Measurements from ENCODE around the gene SENP1. TPM values are rescaled to one million over a fixed set of nuclear protein-coding genes. Genes with fewer than 3 reads are reported as not detected.
"Not testable (repeated sequence)": the region's sequence is repeated elsewhere in the genome, so short reads cannot be mapped to it uniquely, and the experiment has no call there.

The SENP1 gene
- total RNA-seq, 3 donors from 2014 or later = 12.7 to 20.8 (median 17.4) TPM

DNA sequence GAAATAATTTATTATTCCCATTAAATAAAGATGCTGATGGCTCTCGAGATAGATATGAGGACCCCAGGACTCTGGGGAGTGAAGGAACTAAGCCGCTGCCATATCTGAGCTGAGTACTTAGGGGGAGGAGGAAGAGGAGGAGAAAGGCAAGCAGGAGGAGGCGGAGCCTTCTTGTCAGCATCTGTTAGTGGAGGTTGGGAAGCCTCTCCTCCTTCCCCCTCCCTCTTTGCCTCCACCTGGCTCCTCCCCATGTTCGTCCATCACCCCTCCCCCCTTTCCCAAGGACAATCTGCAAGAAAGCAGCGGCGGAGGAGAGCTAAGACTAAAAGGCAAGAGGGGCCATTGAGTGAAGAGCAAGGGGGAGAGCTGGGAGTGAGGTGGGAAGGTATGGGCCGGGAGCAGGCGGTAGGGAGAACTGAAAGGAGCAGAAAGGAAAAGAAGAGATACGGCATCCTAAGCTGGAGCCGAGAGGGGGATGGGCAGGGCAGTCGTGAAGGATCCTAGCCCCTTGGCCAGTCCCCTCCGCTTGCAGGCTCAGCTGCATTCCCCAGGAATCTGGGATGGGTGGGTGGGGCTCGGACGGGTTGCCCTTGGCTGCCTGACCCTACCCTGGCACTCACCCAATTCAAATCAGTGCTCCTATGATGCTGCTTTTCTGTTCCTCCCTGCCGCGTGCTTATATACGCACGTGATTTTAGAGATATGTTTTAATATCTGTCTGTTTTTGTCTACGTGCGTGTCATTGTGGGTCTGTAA is 13.4 kb upstream of the SENP1 start, which contains the start of gene PFKM:
PFKM (plus strand) TSS at position 287 of the 756 bp plus-strand sequence. CDS start 3,411 bp downstream, outside the sequence.
- ATAC-seq = peak; percentile 100
- intact Hi-C loops (cut with DNase I, micrococcal nuclease) = no loop called here
- TF ChIP-seq, protein P1, sequence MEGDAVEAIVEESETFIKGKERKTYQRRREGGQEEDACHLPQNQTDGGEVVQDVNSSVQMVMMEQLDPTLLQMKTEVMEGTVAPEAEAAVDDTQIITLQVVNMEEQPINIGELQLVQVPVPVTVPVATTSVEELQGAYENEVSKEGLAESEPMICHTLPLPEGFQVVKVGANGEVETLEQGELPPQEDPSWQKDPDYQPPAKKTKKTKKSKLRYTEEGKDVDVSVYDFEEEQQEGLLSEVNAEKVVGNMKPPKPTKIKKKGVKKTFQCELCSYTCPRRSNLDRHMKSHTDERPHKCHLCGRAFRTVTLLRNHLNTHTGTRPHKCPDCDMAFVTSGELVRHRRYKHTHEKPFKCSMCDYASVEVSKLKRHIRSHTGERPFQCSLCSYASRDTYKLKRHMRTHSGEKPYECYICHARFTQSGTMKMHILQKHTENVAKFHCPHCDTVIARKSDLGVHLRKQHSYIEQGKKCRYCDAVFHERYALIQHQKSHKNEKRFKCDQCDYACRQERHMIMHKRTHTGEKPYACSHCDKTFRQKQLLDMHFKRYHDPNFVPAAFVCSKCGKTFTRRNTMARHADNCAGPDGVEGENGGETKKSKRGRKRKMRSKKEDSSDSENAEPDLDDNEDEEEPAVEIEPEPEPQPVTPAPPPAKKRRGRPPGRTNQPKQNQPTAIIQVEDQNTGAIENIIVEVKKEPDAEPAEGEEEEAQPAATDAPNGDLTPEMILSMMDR (IDR thresholded peaks at IDR 0.05) = no peak
- Histone ChIP-seq H3K4me3 (peak within 1 kb of the TSS; percentile 24), H3K36me3 (ENCODE audit: low read depth) (no peaks in the 10 kb centered on the region), H3K4me1 (ENCODE audit: low read depth) (peaks cover 16% of the 10 kb centered on the region), H3K9me3 (no peaks in the 10 kb centered on the region)
- DNase-seq = peak; percentile 76 to 87 (median 83)

DNA sequence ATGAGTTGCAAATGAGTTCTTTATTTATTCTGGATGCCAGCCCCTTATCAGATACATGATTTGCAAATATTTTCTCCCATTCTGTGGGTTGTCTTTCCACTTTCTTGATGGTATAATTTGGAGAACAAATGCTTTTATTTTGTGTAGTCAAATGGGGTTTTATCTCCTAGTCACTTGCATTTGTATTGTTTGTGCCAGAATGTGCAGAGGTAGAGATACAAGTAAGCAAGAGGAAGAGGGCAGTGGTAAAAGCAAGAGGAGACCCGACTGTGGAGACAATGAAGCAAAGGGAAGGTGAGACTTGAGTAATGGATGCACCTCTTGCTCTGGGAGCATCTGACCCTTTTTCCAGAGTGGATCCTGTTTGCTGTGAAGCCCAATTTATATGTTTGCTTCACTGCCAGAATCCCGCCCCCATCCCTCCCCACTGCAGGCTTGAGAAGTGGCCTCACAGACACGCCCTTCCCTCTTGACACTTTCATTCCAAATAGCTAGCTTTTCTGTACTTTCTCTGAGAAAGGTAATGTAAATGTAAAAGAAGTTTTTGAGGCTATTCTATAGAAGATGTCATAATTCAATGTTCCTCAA is 12.5 kb upstream of the SENP1 start:
- intact Hi-C loops (cut with DNase I, micrococcal nuclease) = no loop called here
- no peak for ATAC-seq
- no peak overlapping the region for H3K4me3 ChIP-seq
- peak in 1 of 3 donors; percentile 10 for DNase-seq
- H3K9me3 ChIP-seq = no peaks in the 10 kb centered on the region
- H3K4me1 ChIP-seq (ENCODE audit: low read depth) = peaks cover 16% of the 10 kb centered on the region
- no peaks in the 10 kb centered on the region for H3K36me3 ChIP-seq (ENCODE audit: low read depth)
- TF ChIP-seq, protein P1 (IDR thresholded peaks at IDR 0.05) = no peak

DNA sequence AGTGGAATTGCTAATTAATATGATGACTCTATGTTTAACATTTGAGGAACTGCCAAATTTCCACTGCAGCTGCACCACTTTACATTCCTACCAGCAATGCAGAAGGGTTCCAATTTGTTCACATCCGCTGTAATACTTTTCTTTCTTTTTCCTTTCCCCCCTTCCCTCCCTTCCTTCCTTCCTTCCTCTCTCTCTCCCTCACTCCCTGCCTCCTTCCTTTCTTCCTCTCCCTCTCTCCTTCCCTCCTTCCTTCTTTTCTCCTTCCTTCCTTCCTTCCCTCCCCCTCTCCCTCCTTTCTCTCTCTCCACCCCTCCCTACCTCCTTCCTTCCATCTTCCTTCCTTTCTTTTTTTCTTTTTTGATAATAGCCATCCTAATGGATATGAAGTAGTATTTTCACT is 10.1 kb upstream of the SENP1 start:
- DNase-seq (no peak), ATAC-seq (no peak)
- Histone ChIP-seq H3K4me1 (ENCODE audit: low read depth) (peaks cover 11% of the 10 kb centered on the region), H3K4me3 (no peak overlapping the region), H3K36me3 (ENCODE audit: low read depth) (no peaks in the 10 kb centered on the region), H3K9me3 (no peaks in the 10 kb centered on the region)
- TF ChIP-seq, protein P1 (IDR thresholded peaks at IDR 0.05) = no peak
- intact Hi-C loops (cut with DNase I, micrococcal nuclease) = no loop called here

DNA sequence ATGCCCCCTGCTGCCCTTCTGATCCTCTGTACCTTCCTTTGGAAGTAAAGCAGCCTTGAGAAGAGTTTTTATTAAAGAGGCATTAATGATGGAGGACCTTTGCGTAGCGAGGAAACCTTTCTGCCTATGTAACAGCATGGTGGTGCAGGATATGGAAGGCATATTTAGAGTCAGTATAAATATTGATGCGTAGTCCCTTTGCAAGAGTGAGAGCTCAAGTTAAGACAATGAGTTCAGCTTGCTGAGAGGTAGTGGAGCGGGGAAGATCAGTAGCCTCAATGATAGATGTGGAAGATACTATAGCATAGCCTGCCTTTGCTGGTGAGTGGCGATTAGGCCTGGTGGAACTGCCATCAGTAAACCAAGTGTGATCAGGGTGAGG is 5.4 kb upstream of the SENP1 start:
- intact Hi-C loops (cut with DNase I, micrococcal nuclease); H3K9me3 ChIP-seq; H3K36me3 ChIP-seq (ENCODE audit: low read depth); H3K4me1 ChIP-seq (ENCODE audit: low read depth); ATAC-seq; H3K4me3 ChIP-seq; DNase-seq: not testable (repeated sequence)

DNA sequence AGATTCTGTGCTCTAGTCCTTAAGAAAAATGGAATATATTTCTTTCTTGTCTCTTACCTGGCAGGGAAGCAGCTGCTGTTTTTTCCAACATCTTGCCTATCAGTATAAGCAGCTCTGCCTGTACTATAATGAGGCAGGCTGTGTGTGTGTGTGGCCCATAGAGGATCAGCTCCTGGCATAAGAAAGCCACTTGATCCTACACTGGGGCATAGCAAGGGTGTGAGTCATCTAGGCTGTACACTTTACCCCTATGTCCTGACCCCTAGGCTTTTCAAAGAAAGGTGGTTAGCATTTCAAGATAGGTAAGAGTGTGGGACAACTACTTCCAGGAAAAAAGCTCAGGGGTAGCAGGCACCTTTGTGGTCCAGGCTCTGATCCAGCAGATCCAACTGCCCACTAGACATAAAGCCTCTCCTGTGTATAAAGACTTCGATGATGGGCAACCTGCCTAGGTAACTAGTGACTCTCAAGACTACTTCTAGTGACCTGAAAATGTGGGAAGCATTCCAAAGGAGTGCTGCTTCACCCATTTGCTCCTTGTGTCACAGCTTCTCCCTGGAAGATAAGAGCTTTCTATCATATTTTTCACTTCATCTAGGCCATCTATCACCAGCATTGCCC is 4.9 kb upstream of the SENP1 start:
- DNase-seq = no peak
- intact Hi-C loops (cut with DNase I, micrococcal nuclease) = no loop called here
- no peaks in the 10 kb centered on the region for H3K9me3 ChIP-seq
- H3K4me1 ChIP-seq (ENCODE audit: low read depth) = peaks cover 6% of the 10 kb centered on the region
- no peak for ATAC-seq
- H3K36me3 ChIP-seq (ENCODE audit: low read depth) = no peaks in the 10 kb centered on the region
- no peak overlapping the region for H3K4me3 ChIP-seq
- TF ChIP-seq, protein P1 (IDR thresholded peaks at IDR 0.05) = no peak

DNA sequence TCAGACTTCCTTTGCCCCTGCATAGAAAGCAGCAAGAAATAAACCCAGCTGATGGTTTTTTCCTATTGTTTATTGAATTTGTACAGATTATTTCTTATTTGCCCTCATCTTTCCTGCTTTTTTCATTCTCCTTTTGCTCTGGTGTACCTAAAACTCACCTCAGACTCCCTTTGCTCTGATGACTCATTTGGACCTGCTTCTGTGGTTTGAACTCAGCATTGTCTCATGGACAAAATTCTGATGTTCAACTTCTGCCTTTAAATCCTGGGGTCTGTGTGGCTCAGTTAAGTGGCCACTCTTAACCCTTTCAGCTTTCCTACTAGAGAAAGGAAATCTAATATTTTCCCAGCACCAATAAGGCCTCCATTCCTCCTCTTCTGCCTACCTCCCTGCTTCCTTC is 3.5 kb upstream of the SENP1 start:
- Histone ChIP-seq H3K4me3 (no peak overlapping the region), H3K4me1 (ENCODE audit: low read depth) (peaks cover 13% of the 10 kb centered on the region), H3K36me3 (ENCODE audit: low read depth) (no peaks in the 10 kb centered on the region), H3K9me3 (no peaks in the 10 kb centered on the region)
- DNase-seq = no peak
- ATAC-seq = no peak
- intact Hi-C loops (cut with DNase I, micrococcal nuclease) = no loop called here
- TF ChIP-seq, protein P1 (IDR thresholded peaks at IDR 0.05) = no peak
